Spleen (tissue), 11 donors: ENCODE results near the gene EHD4. TPM values are rescaled to one million over a fixed set of nuclear protein-coding genes. Genes with fewer than 3 reads are reported as not detected.

Experiments
- DNase-seq: peaks from one replicate; pipeline ENCODE4 v3.0.0-alpha.2; 2020
- H3K27ac ChIP-seq, 8 donors: fragments of 200-600 bp; sonication (generic) in 7 of 8; 1 replicate in 4 of 8; 2 replicates in 4 of 8; pipeline versions ENCODE4 v1.5.0 to v1.8.0; 2016 to 2021; ENCODE audit warnings: inconsistent platforms in 4 of 8, mild to moderate bottlenecking in 4 of 8, moderate library complexity in 1 of 8
- H3K27me3 ChIP-seq, 7 donors: fragments of 200-600 bp; sonication (generic) in 6 of 7; replicated peaks in 1 of 7; 1 replicate in 4 of 7; 2 replicates in 3 of 7; pipeline versions ENCODE4 v1.5.0 to v1.8.0; 2016 to 2021; ENCODE audit warnings: inconsistent platforms in 3 of 7, mild to moderate bottlenecking in 1 of 7
- H3K36me3 ChIP-seq, 6 donors: fragments of 200-600 bp; sonication (generic) in 5 of 6; 1 replicate in 4 of 6; 2 replicates in 2 of 6; pipeline versions ENCODE4 v1.5.0 to v1.8.0; 2016 to 2021; ENCODE audit warnings: inconsistent platforms in 2 of 6
- H3K4me1 ChIP-seq, 6 donors: fragments of 200-600 bp; sonication (generic) in 5 of 6; 1 replicate in 3 of 6; 2 replicates in 3 of 6; pipeline versions ENCODE4 v1.5.0 to v1.8.0; 2016 to 2021; ENCODE audit warnings: inconsistent platforms in 3 of 6
- H3K4me3 ChIP-seq, 8 donors: fragments of 200-600 bp; sonication (generic) in 7 of 8; 1 replicate in 4 of 8; 2 replicates in 4 of 8; pipeline versions ENCODE4 v1.5.0 to v1.8.0; 2016 to 2021; ENCODE audit warnings: inconsistent platforms in 4 of 8, mild to moderate bottlenecking in 4 of 8, moderate library complexity in 2 of 8
- H3K9me3 ChIP-seq, 8 donors: fragments of 200-600 bp; sonication (generic) in 7 of 8; 1 replicate in 4 of 8; 2 replicates in 4 of 8; pipeline versions ENCODE4 v1.5.0 to v1.8.0; 2016 to 2021; ENCODE audit warnings: inconsistent platforms in 4 of 8
- POLR2A ChIP-seq, 3 donors: fragments of 450-650 bp; IDR thresholded peaks; one replicate each; pipeline ENCODE4 v1.5.1; 2017; ENCODE audit warnings: antibody characterized with exemption in 3 of 3, mild to moderate bottlenecking in 1 of 3
- POLR2AphosphoS5 ChIP-seq, 3 donors: sonication (generic); formaldehyde crosslinking; IDR thresholded peaks; one replicate each; pipeline ENCODE4 v1.5.1; 2017; ENCODE audit warnings: antibody characterized with exemption in 3 of 3
- WGBS, 5 donors: extraction: QIAGEN DNeasy Blood & Tissue Kit in 3 of 5; methylation state at CpG; one replicate each; pipeline versions ENCODE4 v1.1.5 to v1.1.7; 2013 to 2018; 5-methylcytosine and 5-hydroxymethylcytosine counted together
- intact Hi-C: fragments of 100-400 bp; cut with DNase I; formaldehyde crosslinking; loops from one replicate; pipeline ENCODE4 v1.15.0; 2023; ENCODE audit warnings: low total_unique reads
- polyA plus RNA-seq, 3 donors: library from polyadenylated mRNA; stranded (reverse); fragments of 200-250 nt; gene quantifications; one replicate each; pipeline ENCODE4 v1.2.1, GENCODE V29; 2013
- total RNA-seq, 7 donors: library from RNA; depleted of rRNA in 3 of 7; stranded (reverse); fragments of >200 nt in 3 of 7; fragmentation: NEBNext Ultra II Directional in 4 of 7; extraction: Animal tissue kit (Norgen Biotek cat#: 25700) in 4 of 7; gene quantifications; one replicate each; pipeline versions ENCODE4 v1.1.0 to v1.2.1, GENCODE V29; 2016 to 2021
- TF ChIP-seq, protein P1 (sequence below), 11 experiments: fragments of 200-600 bp in 7 of 11; fragments of 450-650 bp in 4 of 11; sonication (generic) in 4 of 11; IDR thresholded peaks in 8 of 11; conservative IDR thresholded peaks in 3 of 11; 1 replicate in 7 of 11; 2 replicates in 4 of 11; pipeline versions ENCODE4 v1.4.0 to v1.8.0; 2016 to 2021; ENCODE audit warnings: antibody characterized with exemption in 11 of 11, inconsistent platforms in 4 of 11, mild to moderate bottlenecking in 1 of 11
- donor health status: healthy with polysubstance abuse.
- donor health status: DM: no; HTN: no; CAD: no; lungs with moderate emphysema.
- donor health status: DM: no; HTN: no; CAD: no.
- donor health status: Bipolar disorder and iron deficiency.
- donor health status: healthy.
- donor health status: DM: no; HTN: no; CAD: no.
- donor health status: DM: yes; HTN: yes; CAD: no.

EHD4 gene
- total and polyA plus RNA-seq, 10 donors: 5.5 to 33.2 (median 21.7) TPM

- no peak for DNase-seq
- Histone ChIP-seq H3K4me1 (peaks cover 22 to 41% (median 32%) of the 10 kb centered on the region in 6 donors), H3K27me3 (no peaks in the 10 kb centered on the region), H3K4me3 (peak overlapping the region in 1 of 8 donors; percentile 41), H3K27ac (peak overlapping the region; percentile 39 to 84 (median 72)), H3K9me3 (no peaks in the 10 kb centered on the region), H3K36me3 (peaks cover 0 to 22% (median 9%) of the 10 kb centered on the region in 6 donors)
- no peak for TF ChIP-seq POLR2AphosphoS5 (IDR thresholded peaks at IDR 0.05)
- TF ChIP-seq, protein P1, sequence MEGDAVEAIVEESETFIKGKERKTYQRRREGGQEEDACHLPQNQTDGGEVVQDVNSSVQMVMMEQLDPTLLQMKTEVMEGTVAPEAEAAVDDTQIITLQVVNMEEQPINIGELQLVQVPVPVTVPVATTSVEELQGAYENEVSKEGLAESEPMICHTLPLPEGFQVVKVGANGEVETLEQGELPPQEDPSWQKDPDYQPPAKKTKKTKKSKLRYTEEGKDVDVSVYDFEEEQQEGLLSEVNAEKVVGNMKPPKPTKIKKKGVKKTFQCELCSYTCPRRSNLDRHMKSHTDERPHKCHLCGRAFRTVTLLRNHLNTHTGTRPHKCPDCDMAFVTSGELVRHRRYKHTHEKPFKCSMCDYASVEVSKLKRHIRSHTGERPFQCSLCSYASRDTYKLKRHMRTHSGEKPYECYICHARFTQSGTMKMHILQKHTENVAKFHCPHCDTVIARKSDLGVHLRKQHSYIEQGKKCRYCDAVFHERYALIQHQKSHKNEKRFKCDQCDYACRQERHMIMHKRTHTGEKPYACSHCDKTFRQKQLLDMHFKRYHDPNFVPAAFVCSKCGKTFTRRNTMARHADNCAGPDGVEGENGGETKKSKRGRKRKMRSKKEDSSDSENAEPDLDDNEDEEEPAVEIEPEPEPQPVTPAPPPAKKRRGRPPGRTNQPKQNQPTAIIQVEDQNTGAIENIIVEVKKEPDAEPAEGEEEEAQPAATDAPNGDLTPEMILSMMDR (IDR thresholded peaks at IDR 0.05 in 8 of 11, conservative IDR thresholded peaks at IDR 0.05 in 3 of 11): no peak
- 66 to 79% (median 70%) methylated on average over 6 to 17 of the region's 17 CpGs for WGBS, 5 donors
- intact Hi-C loops: no loop called here
Measured at GRCh38 chr15:41894251-41894790, 78.0 kb downstream of the EHD4 start.

- no peaks in the 10 kb centered on the region for H3K27me3 ChIP-seq
- peaks cover 22 to 45% (median 36%) of the 10 kb centered on the region in 6 donors for H3K4me1 ChIP-seq
- intact Hi-C loops: no loop called here
- H3K36me3 ChIP-seq: peaks cover 0 to 16% (median 2%) of the 10 kb centered on the region in 6 donors
- WGBS, 5 donors: 90 to 96% (median 92%) methylated on average over 9 to 15 of the region's 15 CpGs
- H3K27ac ChIP-seq: peak within 1 kb of the TSS; percentile 39 to 84 (median 72)
- no peak for DNase-seq
- H3K9me3 ChIP-seq: no peaks in the 10 kb centered on the region
- no peak for TF ChIP-seq POLR2AphosphoS5 (IDR thresholded peaks at IDR 0.05)
- H3K4me3 ChIP-seq: peak within 1 kb of the TSS in 3 of 8 donors; percentile 1 to 41 (median 7)
Measured at GRCh38 chr15:41893422-41894250, 78.7 kb downstream of the EHD4 start, which contains the start of gene SPTBN5. Gene SPTBN5 (minus strand): TSS chr15:41894053. CDS start chr15:41893497, 556 bp downstream.

GRCh38 chr15:41892621-41893421, 79.5 kb downstream of the EHD4 start:
- Histone ChIP-seq H3K27me3 (no peaks in the 10 kb centered on the region), H3K4me1 (peaks cover 22 to 53% (median 39%) of the 10 kb centered on the region in 6 donors), H3K9me3 (no peaks in the 10 kb centered on the region), H3K4me3 (peak overlapping the region in 1 of 8 donors; percentile 0), H3K27ac (peak overlapping the region in 5 of 8 donors; percentile 20 to 84 (median 78)), H3K36me3 (peaks cover 0 to 7% (median 0%) of the 10 kb centered on the region in 6 donors)
- DNase-seq: no peak
- TF ChIP-seq, protein P1 (IDR thresholded peaks at IDR 0.05 in 8 of 11, conservative IDR thresholded peaks at IDR 0.05 in 3 of 11): no peak
- TF ChIP-seq POLR2A (IDR thresholded peaks at IDR 0.05) (no peak), POLR2AphosphoS5 (IDR thresholded peaks at IDR 0.05) (peak in 2 of 3 donors; percentile 25 to 54)
- intact Hi-C loops: no loop called here
- 61 to 84% (median 77%) methylated on average over 11 to 22 of the region's 22 CpGs for WGBS, 5 donors

- WGBS, 5 donors: 87 to 96% (median 88%) methylated on average over 3 of the region's 3 CpGs
Measured at GRCh38 chr15:41891946-41892345, 80.4 kb downstream of the EHD4 start.

More at GRCh38 chr15:41891946-41892345, 80.4 kb downstream of the EHD4 start:
- Histone ChIP-seq H3K27ac (peak overlapping the region in 1 of 8 donors; percentile 78), H3K4me3 (no peak overlapping the region), H3K27me3 (no peaks in the 10 kb centered on the region), H3K4me1 (peaks cover 22 to 54% (median 39%) of the 10 kb centered on the region in 6 donors), H3K9me3 (no peaks in the 10 kb centered on the region), H3K36me3 (no peaks in the 10 kb centered on the region)
- intact Hi-C loops: no loop called here
- TF ChIP-seq POLR2A (IDR thresholded peaks at IDR 0.05) (no peak), POLR2AphosphoS5 (IDR thresholded peaks at IDR 0.05) (no peak)
- TF ChIP-seq, protein P1 (IDR thresholded peaks at IDR 0.05 in 8 of 11, conservative IDR thresholded peaks at IDR 0.05 in 3 of 11): no peak
- peak; percentile 66 for DNase-seq
